Measurements from ENCODE around the gene TMEM14A.

DNA sequence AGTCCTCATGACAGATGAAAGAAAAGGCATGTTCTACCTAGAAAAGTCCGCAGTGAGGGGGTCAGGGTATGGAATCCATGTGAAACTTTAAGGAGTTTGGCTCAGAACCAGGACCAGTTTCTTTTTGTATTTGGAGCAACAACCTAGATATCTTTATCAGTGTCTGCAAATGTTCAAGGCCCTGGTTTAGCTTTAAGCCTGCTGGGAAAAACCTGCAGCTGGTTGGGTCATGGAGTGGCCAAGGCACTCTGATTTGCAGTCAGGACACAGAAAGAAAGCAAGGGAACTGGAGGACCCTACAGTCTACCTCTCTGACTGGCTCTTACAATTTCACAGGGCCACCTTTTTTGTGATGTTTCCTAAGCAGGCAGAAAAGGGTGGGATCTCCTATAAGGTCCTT lies 58.7 kb downstream of the TMEM14A start:
- TF ChIP-seq, protein P1, sequence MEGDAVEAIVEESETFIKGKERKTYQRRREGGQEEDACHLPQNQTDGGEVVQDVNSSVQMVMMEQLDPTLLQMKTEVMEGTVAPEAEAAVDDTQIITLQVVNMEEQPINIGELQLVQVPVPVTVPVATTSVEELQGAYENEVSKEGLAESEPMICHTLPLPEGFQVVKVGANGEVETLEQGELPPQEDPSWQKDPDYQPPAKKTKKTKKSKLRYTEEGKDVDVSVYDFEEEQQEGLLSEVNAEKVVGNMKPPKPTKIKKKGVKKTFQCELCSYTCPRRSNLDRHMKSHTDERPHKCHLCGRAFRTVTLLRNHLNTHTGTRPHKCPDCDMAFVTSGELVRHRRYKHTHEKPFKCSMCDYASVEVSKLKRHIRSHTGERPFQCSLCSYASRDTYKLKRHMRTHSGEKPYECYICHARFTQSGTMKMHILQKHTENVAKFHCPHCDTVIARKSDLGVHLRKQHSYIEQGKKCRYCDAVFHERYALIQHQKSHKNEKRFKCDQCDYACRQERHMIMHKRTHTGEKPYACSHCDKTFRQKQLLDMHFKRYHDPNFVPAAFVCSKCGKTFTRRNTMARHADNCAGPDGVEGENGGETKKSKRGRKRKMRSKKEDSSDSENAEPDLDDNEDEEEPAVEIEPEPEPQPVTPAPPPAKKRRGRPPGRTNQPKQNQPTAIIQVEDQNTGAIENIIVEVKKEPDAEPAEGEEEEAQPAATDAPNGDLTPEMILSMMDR (IDR thresholded peaks at IDR 0.05), result no peak
- TF ChIP-seq POLR2AphosphoS5 (IDR thresholded peaks at IDR 0.05), result no peak
